ENCODE data around the gene TMPRSS4. TPM values are rescaled to one million over a fixed set of nuclear protein-coding genes. Genes with fewer than 3 reads are reported as not detected.

TMPRSS4 gene
- total and polyA plus RNA-seq, 4 donors, result 0.08 to 0.33 (median 0.24) TPM; not detected in 1

DNA sequence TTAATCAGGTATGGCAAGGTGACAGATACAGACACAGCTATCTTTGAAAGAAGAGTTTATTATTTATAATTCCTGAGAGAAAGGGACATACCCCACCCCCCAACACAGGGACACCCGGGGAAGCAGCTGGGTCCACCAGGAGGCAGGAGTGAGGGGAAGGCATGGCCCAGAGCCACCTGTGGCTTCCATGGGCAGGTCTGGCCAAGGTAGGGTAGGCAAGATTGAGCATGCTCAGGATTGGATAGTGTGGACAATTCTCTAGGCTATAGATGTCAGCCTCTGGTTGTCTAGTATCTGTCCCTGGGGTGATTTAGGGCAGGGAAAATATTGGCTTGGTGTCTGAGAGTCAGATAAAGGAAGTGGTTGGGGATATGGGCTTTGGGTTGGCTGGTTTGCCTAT is 37.4 kb downstream of the TMPRSS4 start:
- no peak overlapping the region for H3K9ac ChIP-seq (ENCODE audit: low read depth in 1 of 2, low read length in 2 of 2)
- 69% methylated on average over 1 of the region's 1 CpG for WGBS
- DNase-seq (ENCODE audit: low spot score), result no peak
- H3K27me3 ChIP-seq (ENCODE audit: control insufficient read depth in 4 of 4, insufficient read depth in 4 of 4, low read length in 3 of 4), result no peaks in the 10 kb centered on the region
- TF ChIP-seq, protein P1, sequence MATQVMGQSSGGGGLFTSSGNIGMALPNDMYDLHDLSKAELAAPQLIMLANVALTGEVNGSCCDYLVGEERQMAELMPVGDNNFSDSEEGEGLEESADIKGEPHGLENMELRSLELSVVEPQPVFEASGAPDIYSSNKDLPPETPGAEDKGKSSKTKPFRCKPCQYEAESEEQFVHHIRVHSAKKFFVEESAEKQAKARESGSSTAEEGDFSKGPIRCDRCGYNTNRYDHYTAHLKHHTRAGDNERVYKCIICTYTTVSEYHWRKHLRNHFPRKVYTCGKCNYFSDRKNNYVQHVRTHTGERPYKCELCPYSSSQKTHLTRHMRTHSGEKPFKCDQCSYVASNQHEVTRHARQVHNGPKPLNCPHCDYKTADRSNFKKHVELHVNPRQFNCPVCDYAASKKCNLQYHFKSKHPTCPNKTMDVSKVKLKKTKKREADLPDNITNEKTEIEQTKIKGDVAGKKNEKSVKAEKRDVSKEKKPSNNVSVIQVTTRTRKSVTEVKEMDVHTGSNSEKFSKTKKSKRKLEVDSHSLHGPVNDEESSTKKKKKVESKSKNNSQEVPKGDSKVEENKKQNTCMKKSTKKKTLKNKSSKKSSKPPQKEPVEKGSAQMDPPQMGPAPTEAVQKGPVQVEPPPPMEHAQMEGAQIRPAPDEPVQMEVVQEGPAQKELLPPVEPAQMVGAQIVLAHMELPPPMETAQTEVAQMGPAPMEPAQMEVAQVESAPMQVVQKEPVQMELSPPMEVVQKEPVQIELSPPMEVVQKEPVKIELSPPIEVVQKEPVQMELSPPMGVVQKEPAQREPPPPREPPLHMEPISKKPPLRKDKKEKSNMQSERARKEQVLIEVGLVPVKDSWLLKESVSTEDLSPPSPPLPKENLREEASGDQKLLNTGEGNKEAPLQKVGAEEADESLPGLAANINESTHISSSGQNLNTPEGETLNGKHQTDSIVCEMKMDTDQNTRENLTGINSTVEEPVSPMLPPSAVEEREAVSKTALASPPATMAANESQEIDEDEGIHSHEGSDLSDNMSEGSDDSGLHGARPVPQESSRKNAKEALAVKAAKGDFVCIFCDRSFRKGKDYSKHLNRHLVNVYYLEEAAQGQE (IDR thresholded peaks at IDR 0.05), result no peak
- no peak overlapping the region for H3K27ac ChIP-seq (ENCODE audit: low read depth in 1 of 2, low read length in 2 of 2)
- no peaks in the 10 kb centered on the region for H3K36me3 ChIP-seq (ENCODE audit: control insufficient read depth in 4 of 4, insufficient read depth in 3 of 4, low read depth in 1 of 4, low read length in 3 of 4)
- no peaks in the 10 kb centered on the region for H3K9me3 ChIP-seq (ENCODE audit: control insufficient read depth in 4 of 4, low read length in 3 of 4)
- no peaks in the 10 kb centered on the region for H3K4me1 ChIP-seq (ENCODE audit: control insufficient read depth in 4 of 4, insufficient read depth in 4 of 4, low read length in 3 of 4)
- no peak overlapping the region for H3K4me3 ChIP-seq (ENCODE audit: low read depth in 1 of 3, low read length in 3 of 3)

DNA sequence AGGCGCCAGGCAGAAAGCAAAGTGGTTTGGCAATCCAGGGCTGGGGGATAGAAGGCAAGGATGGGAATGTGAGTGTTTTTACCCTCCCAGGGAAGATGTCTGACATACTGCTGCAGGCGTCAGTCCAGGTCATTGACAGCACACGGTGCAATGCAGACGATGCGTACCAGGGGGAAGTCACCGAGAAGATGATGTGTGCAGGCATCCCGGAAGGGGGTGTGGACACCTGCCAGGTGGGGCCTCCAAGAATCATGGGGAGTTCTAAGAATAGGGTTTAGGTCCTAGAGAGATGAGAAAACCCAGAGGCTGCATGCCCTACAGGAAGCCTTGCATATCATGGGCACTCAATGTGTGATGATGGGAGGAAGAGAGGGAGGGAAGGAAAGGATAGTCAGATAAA is 38.2 kb downstream of the TMPRSS4 start:
- no peak for TF ChIP-seq RAD21 (IDR thresholded peaks at IDR 0.05)
- TF ChIP-seq GABPA (IDR thresholded peaks at IDR 0.05 in 1 of 2, conservative IDR thresholded peaks at IDR 0.05 in 1 of 2), result no peak
- no peak for TF ChIP-seq RXRA (IDR thresholded peaks at IDR 0.05)
- no peak for TF ChIP-seq HNF4G (IDR thresholded peaks at IDR 0.05)
- no peak for TF ChIP-seq JUND (IDR thresholded peaks at IDR 0.05)
- TF ChIP-seq HNF4A (conservative IDR thresholded peaks at IDR 0.05), result no peak
- TF ChIP-seq TAF1 (conservative IDR thresholded peaks at IDR 0.05), result no peak
- TF ChIP-seq, protein P2, sequence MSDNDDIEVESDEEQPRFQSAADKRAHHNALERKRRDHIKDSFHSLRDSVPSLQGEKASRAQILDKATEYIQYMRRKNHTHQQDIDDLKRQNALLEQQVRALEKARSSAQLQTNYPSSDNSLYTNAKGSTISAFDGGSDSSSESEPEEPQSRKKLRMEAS (IDR thresholded peaks at IDR 0.05), result no peak
- TF ChIP-seq, protein P1 (IDR thresholded peaks at IDR 0.05), result no peak
- TF ChIP-seq SP1 (IDR thresholded peaks at IDR 0.05), result no peak
- TF ChIP-seq FOXA2 (IDR thresholded peaks at IDR 0.05), result no peak
- TF ChIP-seq, protein P3, sequence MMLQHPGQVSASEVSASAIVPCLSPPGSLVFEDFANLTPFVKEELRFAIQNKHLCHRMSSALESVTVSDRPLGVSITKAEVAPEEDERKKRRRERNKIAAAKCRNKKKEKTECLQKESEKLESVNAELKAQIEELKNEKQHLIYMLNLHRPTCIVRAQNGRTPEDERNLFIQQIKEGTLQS (IDR thresholded peaks at IDR 0.05), result no peak
- no peak for TF ChIP-seq EGR1 (IDR thresholded peaks at IDR 0.05; ENCODE audit: low read depth in 2 of 2)
- TF ChIP-seq, protein P4, sequence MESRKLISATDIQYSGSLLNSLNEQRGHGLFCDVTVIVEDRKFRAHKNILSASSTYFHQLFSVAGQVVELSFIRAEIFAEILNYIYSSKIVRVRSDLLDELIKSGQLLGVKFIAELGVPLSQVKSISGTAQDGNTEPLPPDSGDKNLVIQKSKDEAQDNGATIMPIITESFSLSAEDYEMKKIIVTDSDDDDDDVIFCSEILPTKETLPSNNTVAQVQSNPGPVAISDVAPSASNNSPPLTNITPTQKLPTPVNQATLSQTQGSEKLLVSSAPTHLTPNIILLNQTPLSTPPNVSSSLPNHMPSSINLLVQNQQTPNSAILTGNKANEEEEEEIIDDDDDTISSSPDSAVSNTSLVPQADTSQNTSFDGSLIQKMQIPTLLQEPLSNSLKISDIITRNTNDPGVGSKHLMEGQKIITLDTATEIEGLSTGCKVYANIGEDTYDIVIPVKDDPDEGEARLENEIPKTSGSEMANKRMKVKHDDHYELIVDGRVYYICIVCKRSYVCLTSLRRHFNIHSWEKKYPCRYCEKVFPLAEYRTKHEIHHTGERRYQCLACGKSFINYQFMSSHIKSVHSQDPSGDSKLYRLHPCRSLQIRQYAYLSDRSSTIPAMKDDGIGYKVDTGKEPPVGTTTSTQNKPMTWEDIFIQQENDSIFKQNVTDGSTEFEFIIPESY (IDR thresholded peaks at IDR 0.05), result no peak
- no peak for TF ChIP-seq YY1 (IDR thresholded peaks at IDR 0.05)
- TF ChIP-seq NR2F2 (IDR thresholded peaks at IDR 0.05), result no peak
- Histone ChIP-seq H3K27me3 (ENCODE audit: control insufficient read depth in 4 of 4, insufficient read depth in 4 of 4, low read length in 3 of 4) (no peaks in the 10 kb centered on the region), H3K36me3 (ENCODE audit: control insufficient read depth in 4 of 4, insufficient read depth in 3 of 4, low read depth in 1 of 4, low read length in 3 of 4) (no peaks in the 10 kb centered on the region), H3K9me3 (ENCODE audit: control insufficient read depth in 4 of 4, low read length in 3 of 4) (no peaks in the 10 kb centered on the region), H3K4me3 (ENCODE audit: low read depth in 1 of 3, low read length in 3 of 3) (no peak overlapping the region), H3K27ac (ENCODE audit: low read depth in 1 of 2, low read length in 2 of 2) (no peak overlapping the region), H3K4me1 (ENCODE audit: control insufficient read depth in 4 of 4, insufficient read depth in 4 of 4, low read length in 3 of 4) (no peaks in the 10 kb centered on the region), H3K9ac (ENCODE audit: low read depth in 1 of 2, low read length in 2 of 2) (no peak overlapping the region)
- DNase-seq (ENCODE audit: low spot score), result no peak
- WGBS, result 94% methylated on average over 7 of the region's 7 CpGs
